ENCODE results near the gene CIAPIN1. TPM values are rescaled to one million over a fixed set of nuclear protein-coding genes. Genes with fewer than 3 reads are reported as not detected.

The CIAPIN1 gene
- total and polyA plus RNA-seq, 2 of the 8 experiments (the other 6 are each of a cell fraction or from before 2014, with no cell fraction given) = 76.8 to 83.6 TPM

- H3K4me2 ChIP-seq (ENCODE audit: insufficient read depth in 1 of 2, low read depth in 2 of 2, low read length in 2 of 2) = peak overlapping the region; percentile 15 to 51
- H3K9ac ChIP-seq (replicated peaks in 1 of 4; ENCODE audit: extremely low read depth in 1 of 4, low read depth in 3 of 4, low read length in 3 of 4) = no peak overlapping the region; a peak in 2 of 7 replicates
- peaks cover 10 to 64% (median 49%) of the 10 kb centered on the region in 4 experiments for H3K4me1 ChIP-seq (replicated peaks in 1 of 4; ENCODE audit: control insufficient read depth in 3 of 4, insufficient read depth in 4 of 4, low read length in 3 of 4)
- peaks cover 6 to 28% (median 16%) of the 10 kb centered on the region in 4 experiments for H3K36me3 ChIP-seq (ENCODE audit: control insufficient read depth in 2 of 4, insufficient read depth in 4 of 4, low read length in 3 of 4)
- peak overlapping the region; percentile 52 for H4K91ac ChIP-seq (replicated peaks; ENCODE audit: insufficient read length, low read length)
- DNase-seq (ENCODE audit: low read depth in 1 of 2, low spot score in 2 of 2) (no peak), FAIRE-seq (no peak)
- no peaks in the 10 kb centered on the region for H3K79me2 ChIP-seq (ENCODE audit: control insufficient read depth in 1 of 2, insufficient read depth in 2 of 2, low read length in 2 of 2)
- no peak overlapping the region for H2AFZ ChIP-seq (ENCODE audit: low read length)
- H4K5ac ChIP-seq (ENCODE audit: insufficient read length, low read depth, low read length) = no peak overlapping the region
- no peak overlapping the region for H3K23ac ChIP-seq (ENCODE audit: insufficient read length)
- no peak overlapping the region for H2BK120ac ChIP-seq (replicated peaks; ENCODE audit: low read depth, low read length)
- H3K4ac ChIP-seq (replicated peaks; ENCODE audit: insufficient read length, low read depth, low read length) = no peak overlapping the region
- no peaks in the 10 kb centered on the region for H3K9me3 ChIP-seq (ENCODE audit: insufficient read depth in 2 of 2, low read depth in 1 of 2, low read length in 1 of 2)
- ChIA-PET CTCF (ENCODE audit: partially characterized antibody) (interaction anchor here (0.7 to 15.0 kb wide), 7 partner anchors 12 to 213 kb away, joined by 3 to 210 read pairs (median 8); partner anchors contain the start of genes DOK4 and POLR2C), POLR2A (ENCODE audit: partially characterized antibody) (interaction anchor here (0.8 to 10.3 kb wide), 9 partner anchors 9 to 66 kb away, joined by 3 to 67 read pairs (median 4); partner anchors contain the start of gene DOK4)
- H3K27ac ChIP-seq (ENCODE audit: low read depth, low read length) = no peak overlapping the region
- peak overlapping the region; percentile 94; the same call in 1 of the 2 replicates for H2BK15ac ChIP-seq (ENCODE audit: low read length)
- peaks cover 3% of the 10 kb centered on the region in 2 experiments for H4K20me1 ChIP-seq (replicated peaks in 1 of 2; ENCODE audit: control insufficient read depth in 1 of 2, insufficient read depth in 2 of 2, low read length in 2 of 2)
- peak overlapping the region; percentile 97; the same call in 1 of the 2 replicates for H2BK12ac ChIP-seq (ENCODE audit: low read depth, low read length)
- peak overlapping the region; percentile 90 for H3K18ac ChIP-seq (ENCODE audit: extremely low read depth, low read length)
- no peak overlapping the region for H3K14ac ChIP-seq (ENCODE audit: insufficient read length)
- 0 out of 2 replicates have a peak, but pooled peaks cover 5% of the 10 kb centered on the region for H3K79me1 ChIP-seq (ENCODE audit: low read depth, low read length)
- peak overlapping the region; percentile 82; the same call in 1 of the 2 replicates for H4K8ac ChIP-seq (ENCODE audit: extremely low read depth, insufficient read depth, low read length)
- H2BK5ac ChIP-seq (ENCODE audit: low read depth, low read length) = peak overlapping the region; percentile 87
- H3K23me2 ChIP-seq (ENCODE audit: low read depth, low read length) = peaks cover 8% of the 10 kb centered on the region; the same call in 1 of the 2 replicates
- WGBS, 2 experiments (ENCODE audit: extremely low coverage in 1 of 2, insufficient coverage in 1 of 2, insufficient read length in 1 of 2, insufficient replicate concordance in 2 of 2, low coverage in 1 of 2, low lambda C conversion rate in 2 of 2, missing lambda C conversion rate in 1 of 2) = 87% methylated on average over 25 of the region's 30 CpGs; no CpG with 5 or more reads in 1 of the 2 experiments
- no peaks in the 10 kb centered on the region; a peak in 1 of 7 replicates for H3K27me3 ChIP-seq (replicated peaks in 1 of 4; ENCODE audit: control insufficient read depth in 3 of 4, extremely low read depth in 1 of 4, insufficient read depth in 3 of 4, low read length in 3 of 4)
- no peak overlapping the region; the same call in 1 of the 2 replicates for H2AK5ac ChIP-seq (ENCODE audit: low read depth, low read length)
- no peak overlapping the region for H3K56ac ChIP-seq (replicated peaks; ENCODE audit: insufficient read length, low read depth, low read length)
- peak overlapping the region in 1 of 4 experiments; percentile 42; a peak in 2 of 8 replicates for H3K4me3 ChIP-seq (ENCODE audit: extremely low read depth in 1 of 4, insufficient read depth in 2 of 4, low read depth in 3 of 4, low read length in 4 of 4)
- H2BK20ac ChIP-seq (ENCODE audit: low read length) = peak overlapping the region; percentile 56; the same call in 1 of the 2 replicates
- TF ChIP-seq SUZ12 (IDR thresholded peaks at IDR 0.05; ENCODE audit: low read length) = no peak
- TF ChIP-seq BACH1 (IDR thresholded peaks at IDR 0.05; ENCODE audit: low read length) = no peak
- TF ChIP-seq ASH2L (IDR thresholded peaks at IDR 0.05; ENCODE audit: low read length) = no peak
- TF ChIP-seq ATF2 (IDR thresholded peaks at IDR 0.05; ENCODE audit: low read length) = no peak
- TF ChIP-seq CBX5 (IDR thresholded peaks at IDR 0.05; ENCODE audit: low read depth, low read length) = no peak
- no peak for TF ChIP-seq KDM4A (IDR thresholded peaks at IDR 0.05; ENCODE audit: low read depth, low read length, severe bottlenecking)
- no peak for TF ChIP-seq JUN (IDR thresholded peaks at IDR 0.05; ENCODE audit: low read depth, low read length)
- TF ChIP-seq FOSL1 (IDR thresholded peaks at IDR 0.05; ENCODE audit: insufficient read depth, low read depth, low read length) = no peak
These were observed 27.8 kb upstream of the CIAPIN1 start for GRCh38 chr16:57474671-57475661.

Measured in H1 (cell line).